Nucleus accumbens (tissue), 56 donors: Measurements from ENCODE around the gene PLCB4.

Experiments
- DNase-seq, 56 donors: peaks; one replicate each; lab custom pipeline; 2025; lab: John Stamatoyannopoulos, UW

Gene PLCB4

DNA sequence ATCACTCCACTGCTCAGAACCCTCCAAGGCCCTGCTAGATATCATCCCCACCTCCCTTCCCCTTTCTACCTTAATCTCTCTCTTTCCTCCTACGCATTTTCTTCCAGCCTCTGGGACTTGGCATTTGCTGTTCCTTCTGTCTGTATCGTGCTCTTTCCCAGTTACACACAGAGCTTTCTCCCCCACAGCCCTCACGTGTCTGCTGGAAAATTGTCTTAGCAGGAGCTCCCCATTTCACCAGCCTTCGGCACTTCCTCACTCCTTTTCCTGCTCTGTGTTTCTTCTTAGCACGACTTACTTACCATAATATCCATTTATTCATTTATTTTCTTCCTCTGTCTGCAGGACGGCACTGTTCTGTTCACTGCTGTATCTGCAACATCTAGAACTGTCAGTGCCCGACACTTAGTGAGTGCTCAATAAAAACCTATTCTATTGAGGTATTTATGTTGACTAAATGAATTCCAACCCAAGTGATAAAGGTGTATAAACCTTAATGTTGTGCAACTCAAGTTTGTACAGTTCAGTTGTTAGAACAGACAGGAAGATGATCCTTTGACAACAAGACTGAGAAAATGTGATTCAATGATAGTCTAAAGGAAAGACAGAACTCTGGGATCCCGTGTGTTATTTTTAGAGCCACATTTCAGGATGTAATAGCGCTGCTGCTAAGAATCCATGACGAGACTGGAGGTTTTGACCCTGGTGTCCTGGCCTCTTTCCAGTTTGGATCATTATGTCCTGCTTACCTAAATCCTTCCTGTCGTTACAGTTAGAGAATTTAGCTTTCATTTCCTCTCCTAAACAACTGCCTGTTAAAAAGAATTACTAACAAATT is 275.4 kb downstream of the PLCB4 start:
- no peak for DNase-seq

DNA sequence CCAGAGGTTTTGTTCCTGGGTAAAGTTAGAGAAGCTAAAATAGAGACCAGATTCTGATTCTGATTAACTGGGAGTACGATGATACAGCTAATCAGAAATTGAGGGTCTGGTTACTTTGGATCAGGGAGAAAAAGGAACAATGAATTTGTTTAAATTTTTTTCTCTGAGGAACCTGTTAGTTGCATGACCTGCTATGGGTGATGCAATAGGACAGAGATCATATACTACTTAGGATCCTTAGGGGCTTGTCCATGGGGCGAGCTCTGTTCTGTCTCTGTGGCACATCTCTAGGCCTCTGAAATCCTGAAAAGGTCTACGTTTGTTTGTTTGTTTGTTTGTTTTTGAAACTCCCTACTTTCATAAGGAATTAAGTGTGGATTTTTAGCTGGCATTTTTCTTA is 279.4 kb downstream of the PLCB4 start:
- DNase-seq, result no peak

DNA sequence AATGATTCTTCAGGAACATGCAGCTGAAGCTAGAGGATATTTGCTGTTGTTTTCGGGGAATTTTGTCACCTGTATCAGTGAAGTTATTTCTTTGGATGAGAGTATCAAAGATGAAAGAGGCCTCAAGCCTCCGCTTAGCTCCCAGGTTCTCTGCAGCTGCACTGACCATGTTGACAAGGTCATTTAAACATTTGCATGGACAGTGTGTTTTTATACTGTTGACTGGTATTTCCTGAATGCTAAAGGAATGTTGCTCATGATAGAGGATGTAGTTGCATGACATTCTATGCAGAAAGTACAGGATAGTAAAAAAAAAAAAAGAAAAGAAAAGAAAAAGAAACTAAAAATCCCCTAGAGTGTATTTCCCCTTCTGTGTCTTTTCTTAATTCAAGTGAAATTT is 279.9 kb downstream of the PLCB4 start:
- no peak for DNase-seq

DNA sequence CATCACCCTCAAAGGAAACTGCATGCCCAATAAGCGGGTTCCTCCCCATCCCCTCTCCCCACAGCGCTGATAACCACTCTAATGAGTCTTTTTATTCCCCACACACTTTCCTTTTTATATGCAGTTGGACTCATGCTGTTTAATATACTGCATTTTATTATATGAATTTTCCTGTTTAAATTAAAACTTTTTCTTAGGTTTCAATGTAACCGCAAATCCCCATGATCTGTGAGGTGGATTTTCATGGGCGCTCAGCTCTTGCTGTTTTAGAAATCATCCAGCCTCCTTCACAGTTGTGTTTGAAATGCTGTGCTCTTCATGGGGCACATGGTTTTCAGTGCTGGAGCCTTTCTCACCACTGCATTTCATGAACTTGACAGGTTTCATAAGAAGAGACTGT is 280.4 kb downstream of the PLCB4 start:
- DNase-seq, result no peak

DNA sequence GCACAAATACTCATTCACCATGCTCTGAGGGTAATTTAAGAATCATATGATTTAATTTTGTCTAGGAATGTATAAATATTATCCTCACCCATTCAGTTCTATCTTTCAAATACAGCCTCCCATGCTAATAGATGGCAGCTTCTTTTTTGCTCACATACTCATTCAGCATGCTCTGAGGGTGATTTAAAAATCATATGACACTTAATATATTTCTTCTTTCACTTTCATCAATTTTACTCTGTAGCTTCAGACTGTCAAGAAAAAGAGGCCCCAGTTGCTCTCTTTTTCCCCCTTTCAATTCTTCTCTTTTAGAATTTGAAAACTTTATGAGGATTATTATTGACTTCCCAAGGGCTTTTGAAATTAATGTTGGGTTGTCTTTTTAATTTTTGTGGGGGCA is 283.9 kb downstream of the PLCB4 start:
- no peak for DNase-seq

DNA sequence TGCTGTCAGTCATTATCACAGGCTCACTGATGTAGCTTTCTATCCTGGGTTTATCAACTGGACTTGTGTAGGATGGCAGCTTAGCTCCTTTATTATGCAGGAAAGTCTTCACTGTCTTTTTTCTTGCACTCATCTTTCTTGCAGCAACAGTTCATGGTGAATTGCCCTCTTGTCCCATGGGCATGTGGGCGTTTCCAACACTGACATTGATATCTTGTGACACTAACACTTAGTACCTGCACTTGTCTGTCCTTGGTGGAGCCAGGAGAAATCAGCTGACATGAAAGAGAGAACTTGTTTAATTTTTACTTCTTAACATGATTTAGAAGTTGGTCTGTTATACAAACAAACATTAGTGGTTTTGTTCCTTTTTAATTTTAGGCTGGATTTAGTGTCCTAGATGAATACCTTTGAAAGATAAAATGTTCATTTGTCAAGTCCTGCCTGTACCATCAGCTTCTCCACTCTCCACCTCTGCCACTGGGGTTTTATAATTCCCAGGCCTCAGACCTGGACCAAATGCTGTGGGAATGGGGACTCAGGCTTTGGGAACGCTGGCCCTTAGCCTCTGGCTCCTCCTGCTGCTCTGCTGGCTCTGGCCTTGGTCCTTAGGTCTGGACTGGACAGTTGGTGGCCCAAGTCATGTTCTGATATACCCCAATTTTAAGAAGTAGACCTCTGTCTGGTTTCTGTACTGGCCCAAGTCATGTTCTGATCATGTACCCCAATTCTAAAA is 284.5 kb downstream of the PLCB4 start:
- no peak for DNase-seq

DNA sequence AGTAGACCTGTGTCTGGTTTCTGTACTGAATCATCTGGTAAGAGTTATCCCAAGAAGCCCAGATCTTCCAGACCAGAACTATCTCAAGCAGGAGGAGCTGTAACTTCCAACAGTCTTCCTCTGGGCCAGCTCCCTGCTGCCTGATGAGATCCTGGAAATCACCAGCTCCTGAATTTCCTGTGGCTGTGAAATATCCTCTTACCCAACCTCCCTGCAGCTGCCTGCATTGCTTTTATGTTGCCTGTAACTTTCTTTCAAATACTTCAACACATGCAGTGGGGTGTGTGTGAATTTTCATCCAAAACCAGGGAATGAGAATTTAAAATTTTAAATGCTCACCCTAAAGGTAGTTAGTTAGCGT is 285.0 kb downstream of the PLCB4 start:
- no peak for DNase-seq

DNA sequence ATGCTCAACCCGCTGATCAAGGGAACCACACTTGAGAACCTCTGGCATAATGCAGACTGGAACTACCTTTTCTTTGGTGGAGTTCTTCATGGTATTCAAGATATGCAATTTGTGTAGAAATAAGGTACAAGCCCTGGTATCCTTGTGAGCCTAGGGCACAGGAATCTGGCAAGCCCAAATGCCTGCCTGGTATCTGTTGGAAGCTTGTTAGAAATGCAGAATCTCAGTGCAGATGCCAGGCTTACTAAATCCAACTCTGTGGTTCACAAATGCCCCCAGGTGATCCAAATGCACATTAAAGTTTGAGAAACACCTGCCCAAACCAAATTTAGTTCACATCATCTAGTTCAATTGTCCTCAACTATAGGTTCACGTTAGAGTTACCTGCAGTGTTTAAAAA is 285.7 kb downstream of the PLCB4 start:
- no peak for DNase-seq

DNA sequence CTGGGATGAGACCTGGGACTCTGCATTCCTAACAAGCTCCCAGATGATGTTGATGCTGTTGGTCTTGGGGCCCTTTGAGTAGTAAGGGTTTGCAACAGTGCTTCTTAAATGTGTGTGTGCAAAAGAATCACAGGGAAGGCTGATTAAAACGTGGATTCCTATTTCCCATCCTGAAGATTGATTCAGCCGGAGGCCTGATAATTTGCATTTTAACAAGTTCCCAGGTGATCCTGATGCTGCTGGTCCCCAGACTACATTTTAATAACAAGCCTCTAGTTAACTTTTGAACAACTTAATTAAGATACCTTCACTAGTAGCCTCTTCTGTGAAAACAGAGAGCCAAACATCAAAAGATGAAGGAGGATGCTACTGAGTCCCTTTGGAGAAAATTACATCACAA is 289.1 kb downstream of the PLCB4 start:
- DNase-seq, result no peak

DNA sequence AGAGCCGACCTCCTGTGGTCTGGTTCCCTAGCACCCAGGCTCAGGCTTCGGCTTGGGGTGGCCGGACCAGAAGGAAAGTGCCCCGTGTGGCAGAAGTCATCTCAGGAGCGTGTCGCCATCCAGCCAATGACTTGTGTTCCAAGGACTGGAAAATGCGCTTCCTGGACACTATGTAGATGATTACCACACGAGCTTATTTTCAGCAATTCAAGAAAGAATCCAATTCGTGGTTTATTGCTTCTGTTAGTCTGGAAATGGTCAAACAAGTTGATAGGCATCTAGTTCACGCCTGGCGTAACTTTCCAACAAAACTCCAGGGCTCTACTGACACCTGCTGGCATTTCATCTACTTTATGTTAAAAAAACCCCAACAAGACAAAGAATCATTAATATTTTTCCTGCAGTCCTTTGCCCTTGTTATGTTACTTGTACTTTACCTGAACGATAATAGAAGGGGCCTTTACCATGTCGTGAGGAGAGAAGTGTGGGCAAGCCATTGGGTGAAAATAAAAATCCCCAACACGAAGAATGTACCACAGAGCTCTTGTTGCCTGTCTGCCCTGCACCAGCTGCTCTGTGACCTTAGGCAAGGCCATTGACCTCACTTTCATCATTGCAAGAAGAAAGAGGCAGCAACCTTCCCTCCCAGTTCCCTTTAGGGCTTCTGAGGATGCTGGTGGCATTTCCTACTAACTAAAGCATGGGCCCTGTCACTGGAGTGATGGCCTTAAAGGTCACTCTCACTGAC is 290.8 kb downstream of the PLCB4 start:
- peak in 15 of 56 donors; percentile 0 to 43 (median 5) for DNase-seq

DNA sequence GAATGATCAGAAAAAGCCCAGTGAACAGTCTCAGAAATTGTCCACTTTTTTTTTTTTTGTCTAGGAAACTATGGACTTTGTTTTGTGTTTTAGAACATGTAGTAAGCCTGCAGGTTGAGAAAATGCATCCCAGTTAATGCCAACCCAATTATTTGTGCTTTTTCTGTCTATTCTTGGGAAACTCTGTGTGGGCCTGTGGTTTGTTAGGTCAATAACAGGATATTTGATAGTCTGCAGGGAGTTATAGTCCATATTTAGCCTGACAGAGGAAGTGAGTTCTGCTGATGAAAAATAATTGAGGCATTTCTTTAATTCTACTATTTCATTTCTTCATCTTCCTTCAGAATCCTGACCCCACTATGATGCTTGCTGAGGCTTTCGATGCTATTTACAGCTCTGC is 291.5 kb downstream of the PLCB4 start:
- no peak for DNase-seq

DNA sequence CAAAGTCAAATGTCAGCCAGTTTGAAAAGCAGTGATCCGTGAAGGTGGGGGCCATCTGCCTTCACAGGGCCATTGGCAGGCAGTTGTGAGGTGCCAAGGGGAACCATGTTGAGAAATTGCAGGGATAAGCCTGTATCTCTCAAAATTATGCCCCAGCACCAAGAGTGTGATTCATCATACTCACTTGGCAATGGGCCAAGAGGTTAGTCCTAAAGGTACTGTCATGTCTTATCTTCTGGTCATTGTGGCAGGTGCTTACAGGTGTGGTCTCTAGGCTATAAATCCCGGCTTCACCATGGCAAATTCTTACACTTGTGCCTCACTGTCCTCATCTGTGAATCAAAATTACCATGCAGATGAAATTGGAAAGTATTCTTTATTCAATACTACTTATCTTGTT is 294.8 kb downstream of the PLCB4 start:
- DNase-seq, result no peak

DNA sequence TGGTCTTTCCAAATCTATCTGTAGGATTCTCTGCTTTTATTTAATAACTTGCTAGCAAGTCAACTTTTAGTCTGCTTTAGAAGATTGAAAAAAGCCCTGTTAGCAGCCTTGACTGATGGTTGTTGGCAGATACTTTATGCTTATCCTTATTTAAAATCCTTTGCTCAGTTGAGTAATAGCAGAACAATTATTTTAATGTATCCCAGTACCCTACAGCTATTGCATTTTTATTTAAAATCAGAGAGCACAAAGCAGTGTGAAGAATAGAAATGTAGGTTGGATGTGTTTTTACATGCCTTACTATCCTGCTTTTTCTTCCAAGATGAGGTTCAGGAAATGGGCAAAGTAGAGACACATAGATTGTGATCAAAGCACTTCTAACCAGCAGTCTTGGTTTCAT is 298.4 kb downstream of the PLCB4 start:
- no peak for DNase-seq

DNA sequence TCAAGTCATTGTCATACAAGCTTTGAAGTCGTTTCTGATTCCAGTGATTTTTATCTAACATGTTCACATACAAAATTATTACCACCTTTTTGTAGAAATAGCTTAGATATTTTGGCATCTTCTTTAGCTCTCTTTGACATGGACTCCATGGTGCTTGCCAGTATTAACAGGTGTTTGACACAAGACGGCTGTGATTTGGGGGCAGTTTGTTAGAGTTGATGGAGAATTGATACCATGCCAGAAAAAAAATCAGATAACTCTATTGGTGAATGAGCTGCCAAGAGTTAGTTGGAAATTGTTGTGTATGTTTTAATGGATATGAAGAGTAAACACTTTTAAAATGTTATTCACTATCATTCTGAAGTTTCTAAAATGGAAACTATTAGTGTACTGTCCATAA is 298.9 kb downstream of the PLCB4 start:
- no peak for DNase-seq

DNA sequence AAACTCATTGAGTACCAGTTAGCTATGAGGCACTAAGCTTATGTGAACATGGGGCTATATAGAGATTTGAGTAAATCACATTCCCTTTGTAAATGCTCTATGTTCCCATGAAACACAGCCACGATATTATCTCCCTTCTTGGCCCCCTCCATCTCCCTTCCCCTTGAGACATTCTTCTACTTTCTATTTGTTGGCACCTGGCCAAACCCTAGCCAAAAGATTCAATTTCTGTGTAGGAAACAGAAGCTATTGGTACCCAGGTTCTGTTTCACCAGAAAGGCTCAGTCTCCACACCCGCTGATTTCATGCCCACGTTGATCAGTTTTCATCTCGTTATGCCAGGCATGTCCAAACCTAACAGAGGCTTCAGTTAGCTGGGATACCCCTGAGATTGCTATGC is 300.0 kb downstream of the PLCB4 start:
- DNase-seq, result no peak

DNA sequence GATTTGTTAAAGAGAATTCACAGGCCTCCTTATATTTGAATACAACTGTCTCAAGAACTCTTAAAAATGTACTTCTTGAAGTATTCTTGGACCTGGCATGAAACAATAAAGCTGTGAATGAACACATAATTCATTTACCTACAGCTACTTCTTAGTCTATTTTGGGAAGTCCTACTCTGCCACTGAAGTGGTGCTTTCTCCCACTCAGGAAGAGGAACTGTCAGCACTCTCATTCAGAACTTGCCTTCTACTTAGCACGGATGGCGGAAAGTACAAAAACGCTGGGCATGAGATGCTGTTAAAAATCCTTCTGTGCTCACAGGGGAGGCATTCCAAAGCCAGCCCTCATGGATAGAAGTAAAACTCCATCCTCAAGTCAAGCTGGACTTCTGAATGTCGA is 300.7 kb downstream of the PLCB4 start:
- DNase-seq, result no peak

DNA sequence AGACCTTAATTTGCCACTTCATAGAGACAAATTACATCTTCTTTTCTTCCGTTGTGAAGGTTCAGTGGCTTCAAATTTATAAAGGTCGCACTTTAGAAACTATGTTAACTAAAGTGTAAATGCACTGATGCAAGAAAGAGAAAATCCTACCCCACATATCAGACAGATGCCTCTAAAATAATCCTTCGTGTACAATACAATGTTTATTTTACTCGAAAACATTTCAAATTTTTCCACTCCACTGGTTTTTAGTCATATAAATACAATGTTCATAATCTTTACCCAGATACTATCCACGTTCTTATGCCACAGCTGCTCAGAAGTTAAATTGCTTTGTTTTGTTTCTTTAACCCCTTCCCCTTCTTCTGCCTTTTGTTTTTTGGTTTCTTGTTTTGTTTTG is 305.2 kb downstream of the PLCB4 start:
- no peak for DNase-seq

DNA sequence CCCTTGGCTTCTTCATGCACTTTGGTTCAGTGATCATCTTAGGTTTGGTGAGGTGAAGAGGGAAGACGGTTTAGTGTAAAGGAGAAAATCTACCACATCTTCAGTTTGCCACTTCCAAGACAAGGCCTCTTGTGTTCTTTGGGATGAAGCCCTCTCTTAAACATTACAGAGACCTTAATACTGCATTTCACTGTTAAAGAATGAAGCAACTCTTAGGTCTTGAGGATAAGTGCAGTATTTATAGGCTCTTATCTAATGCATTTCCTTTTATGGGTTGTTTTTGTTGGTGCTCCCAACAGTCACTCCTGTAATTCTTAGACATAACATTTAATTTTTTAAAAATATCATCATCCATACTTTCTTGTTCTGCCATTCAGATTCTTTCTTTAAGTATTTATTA is 305.6 kb downstream of the PLCB4 start:
- DNase-seq, result no peak

DNA sequence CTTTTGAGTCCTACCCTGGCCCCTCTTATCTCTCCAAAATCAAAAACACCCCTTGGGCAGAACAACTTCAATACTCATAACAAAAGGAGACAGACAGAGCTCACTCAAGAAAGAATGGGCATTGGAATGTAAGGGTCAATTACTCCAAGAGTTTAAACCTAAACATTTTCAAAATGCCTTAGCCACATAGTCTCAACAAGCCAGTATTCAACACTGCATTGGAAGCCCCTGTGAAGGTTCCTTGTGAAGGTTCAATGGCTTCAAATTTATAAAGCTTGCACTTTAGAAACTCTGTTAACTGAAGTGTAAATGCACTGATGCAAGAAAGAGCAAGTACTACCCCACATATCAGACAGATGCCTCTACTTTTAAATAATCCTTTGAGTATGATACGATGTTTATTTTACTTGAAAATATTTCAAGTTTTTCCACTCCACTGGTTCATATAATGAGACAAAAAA is 306.4 kb downstream of the PLCB4 start:
- no peak for DNase-seq

DNA sequence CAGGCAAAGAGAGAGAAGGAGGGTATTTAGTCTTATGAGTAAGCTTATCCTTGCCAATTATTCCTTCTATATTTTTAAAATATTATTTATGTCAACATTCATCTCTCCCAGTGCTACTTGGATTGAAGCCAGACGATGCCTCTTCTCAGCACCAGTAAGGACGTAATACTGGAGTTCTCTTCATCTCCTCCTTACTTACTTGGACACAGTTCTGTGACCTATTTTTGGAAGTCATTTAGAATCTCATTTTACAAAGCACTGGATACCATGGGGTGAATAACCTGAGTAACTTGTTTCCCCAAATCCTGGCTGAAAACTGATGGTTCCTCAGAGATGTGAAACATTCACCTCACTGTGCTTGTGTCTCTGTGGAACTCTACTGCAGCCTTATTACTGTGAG is 308.1 kb downstream of the PLCB4 start:
- DNase-seq, result no peak
